Gastrocnemius medialis (tissue), 4 donors: ENCODE results near the gene TMEM158. TPM values are rescaled to one million over a fixed set of nuclear protein-coding genes. Genes with fewer than 3 reads are reported as not detected.

Source experiments
- ATAC-seq, 2 donors: fragments of 150-250 bp; one replicate each; pipeline ENCODE4 v1.9.1; 2016
- DNase-seq, 2 donors: peaks; one replicate each; pipeline ENCODE4 v3.0.0-alpha.2; 2019
- H3K27ac ChIP-seq, 4 donors: fragments of 200-600 bp; sonication (generic); 1 replicate in 1 of 4; 2 replicates in 3 of 4; pipeline ENCODE4 v1.5.1; 2016 to 2018; ENCODE audit warnings: mild to moderate bottlenecking in 2 of 4, moderate library complexity in 1 of 4
- H3K27me3 ChIP-seq, 3 donors: fragments of 200-600 bp; sonication (generic) in 2 of 3; 1 replicate in 1 of 3; 2 replicates in 2 of 3; pipeline versions ENCODE4 v1.5.1 to v1.6.0; 2016 to 2019; ENCODE audit warnings: mild to moderate bottlenecking in 1 of 3, moderate library complexity in 1 of 3
- H3K36me3 ChIP-seq, 2 donors: fragments of 200-600 bp; sonication (generic) in 1 of 2; one replicate each; pipeline ENCODE4 v1.5.1; 2017 to 2018
- H3K4me1 ChIP-seq, 2 donors: fragments of 200-600 bp; sonication (generic) in 1 of 2; one replicate each; pipeline ENCODE4 v1.5.1; 2016 to 2017; ENCODE audit warnings: mild to moderate bottlenecking in 2 of 2
- H3K4me3 ChIP-seq, 4 donors: fragments of 200-600 bp; sonication (generic) in 3 of 4; 1 replicate in 1 of 4; 2 replicates in 3 of 4; pipeline ENCODE4 v1.5.1; 2016 to 2019; ENCODE audit warnings: mild to moderate bottlenecking in 2 of 4
- H3K9me3 ChIP-seq, 3 donors: fragments of 200-600 bp; sonication (generic) in 2 of 3; 1 replicate in 1 of 3; 2 replicates in 2 of 3; pipeline ENCODE4 v1.5.1; 2016 to 2019
- CTCF ChIP-seq, 5 experiments: fragments of 450-650 bp in 3 of 5; fragments of 200-600 bp in 2 of 5; sonication (generic) in 2 of 5; IDR thresholded peaks in 4 of 5; conservative IDR thresholded peaks in 1 of 5; 1 replicate in 4 of 5; 2 replicates in 1 of 5; pipeline ENCODE4 v1.5.1; 2016 to 2019; ENCODE audit warnings: antibody characterized with exemption in 5 of 5, mild to moderate bottlenecking in 3 of 5, moderate library complexity in 3 of 5
- POLR2A ChIP-seq, 2 donors: fragments of 450-650 bp; IDR thresholded peaks; one replicate each; pipeline ENCODE4 v1.6.1; 2017; ENCODE audit warnings: antibody characterized with exemption in 2 of 2, mild to moderate bottlenecking in 2 of 2, moderate library complexity in 2 of 2
- in situ Hi-C, 4 donors: fragments of 200-750 bp; cut with MboI; loops; one replicate each; pipeline versions ENCODE4 v1.15.0 to v1.8.0; 2017; ENCODE audit warnings: low sequenced_read_pairs in 4 of 4
- intact Hi-C: fragments of 100-400 bp; cut with DNase I; formaldehyde crosslinking; loops from one replicate; pipeline ENCODE4 v1.15.1; 2023; ENCODE audit warnings: low total_unique reads
- total RNA-seq, 4 donors: library from RNA; depleted of rRNA; stranded (reverse); fragments of >200 nt; gene quantifications; one replicate each; pipeline versions ENCODE4 v1.1.0 to v1.2.3, GENCODE V29; 2016

The TMEM158 gene
- total RNA-seq, 4 donors from 2014 or later, result 0.31 to 3.8 (median 1.1) TPM

GRCh38 chr3:45246241-45246640, 20.2 kb upstream of the TMEM158 start:
- Histone ChIP-seq H3K4me1 (no peaks in the 10 kb centered on the region), H3K36me3 (no peaks in the 10 kb centered on the region), H3K27me3 (no peaks in the 10 kb centered on the region), H3K9me3 (no peaks in the 10 kb centered on the region), H3K27ac (no peak overlapping the region), H3K4me3 (no peak overlapping the region)
- no peak for DNase-seq
- intact Hi-C loops, result no loop called here
- ATAC-seq, result no peak
- in situ Hi-C loops, result no loop called here
- TF ChIP-seq POLR2A (IDR thresholded peaks at IDR 0.05), result no peak
- TF ChIP-seq CTCF (IDR thresholded peaks at IDR 0.05 in 4 of 5, conservative IDR thresholded peaks at IDR 0.05 in 1 of 5), result no peak

GRCh38 chr3:45244356-45244755, 18.3 kb upstream of the TMEM158 start:
- Histone ChIP-seq H3K4me3 (no peak overlapping the region), H3K36me3 (no peaks in the 10 kb centered on the region), H3K27ac (no peak overlapping the region), H3K9me3 (no peaks in the 10 kb centered on the region), H3K4me1 (no peaks in the 10 kb centered on the region), H3K27me3 (peaks cover 0 to 2% (median 0%) of the 10 kb centered on the region in 3 donors)
- TF ChIP-seq CTCF (IDR thresholded peaks at IDR 0.05 in 4 of 5, conservative IDR thresholded peaks at IDR 0.05 in 1 of 5) (no peak), POLR2A (IDR thresholded peaks at IDR 0.05) (no peak)
- DNase-seq (no peak), ATAC-seq (no peak)
- intact Hi-C loops (no loop called here), in situ Hi-C loops (no loop called here)

GRCh38 chr3:45241206-45241605, 15.1 kb upstream of the TMEM158 start:
- in situ Hi-C loops, result no loop called here
- TF ChIP-seq POLR2A (IDR thresholded peaks at IDR 0.05) (no peak), CTCF (IDR thresholded peaks at IDR 0.05 in 4 of 5, conservative IDR thresholded peaks at IDR 0.05 in 1 of 5) (no peak)

GRCh38 chr3:45240292-45240691, 14.2 kb upstream of the TMEM158 start:
- intact Hi-C loops, result no loop called here
- ATAC-seq (no peak), DNase-seq (no peak)
- Histone ChIP-seq H3K4me3 (no peak overlapping the region), H3K27ac (no peak overlapping the region), H3K9me3 (no peaks in the 10 kb centered on the region), H3K4me1 (no peaks in the 10 kb centered on the region), H3K27me3 (peaks cover 0 to 2% (median 0%) of the 10 kb centered on the region in 3 donors), H3K36me3 (no peaks in the 10 kb centered on the region)
- TF ChIP-seq POLR2A (IDR thresholded peaks at IDR 0.05), result no peak
- in situ Hi-C loops, result no loop called here

More at GRCh38 chr3:45241206-45241605, 15.1 kb upstream of the TMEM158 start:
- no peaks in the 10 kb centered on the region for H3K4me1 ChIP-seq
- H3K27ac ChIP-seq, result no peak overlapping the region
- H3K27me3 ChIP-seq, result peaks cover 0 to 2% (median 0%) of the 10 kb centered on the region in 3 donors
- no peak overlapping the region for H3K4me3 ChIP-seq
- no peaks in the 10 kb centered on the region for H3K36me3 ChIP-seq
- intact Hi-C loops, result no loop called here
- no peak for ATAC-seq
- DNase-seq, result no peak
- H3K9me3 ChIP-seq, result no peaks in the 10 kb centered on the region

GRCh38 chr3:45239254-45239653, 13.2 kb upstream of the TMEM158 start:
- TF ChIP-seq CTCF (IDR thresholded peaks at IDR 0.05 in 4 of 5, conservative IDR thresholded peaks at IDR 0.05 in 1 of 5) (no peak), POLR2A (IDR thresholded peaks at IDR 0.05) (no peak)
- Histone ChIP-seq H3K36me3 (no peaks in the 10 kb centered on the region), H3K27ac (no peak overlapping the region), H3K9me3 (no peaks in the 10 kb centered on the region), H3K27me3 (peaks cover 0 to 2% (median 0%) of the 10 kb centered on the region in 3 donors), H3K4me1 (no peaks in the 10 kb centered on the region), H3K4me3 (no peak overlapping the region)
- no peak for ATAC-seq
- in situ Hi-C loops, result no loop called here
- DNase-seq, result no peak
- intact Hi-C loops, result no loop called here
